Measurements from ENCODE around the gene SYNRG.

SYNRG gene

DNA sequence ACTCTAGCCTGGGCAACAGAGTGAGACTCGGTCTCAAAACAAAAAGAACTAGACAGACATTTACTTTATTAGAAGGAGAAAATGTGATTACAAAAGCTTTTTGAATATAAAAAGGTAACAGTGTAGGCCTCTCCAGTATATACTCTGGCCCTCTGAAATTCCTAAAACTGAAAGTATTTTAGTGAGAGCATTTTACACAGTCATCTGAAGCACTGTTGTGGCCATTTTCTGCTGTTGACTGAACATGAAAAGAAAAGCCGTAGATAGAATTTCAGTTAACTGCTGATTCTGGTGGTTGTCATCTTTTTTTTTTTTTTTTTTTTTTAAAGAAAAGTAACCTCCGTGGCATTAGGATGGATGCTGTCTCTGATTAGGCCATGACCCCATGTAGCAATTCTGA is 103.9 kb downstream of the SYNRG start:
- no peak for DNase-seq (ENCODE audit: low read depth in 2 of 2, low spot score in 1 of 2)

GRCh38 chr17:37503148-37503547 is 106.1 kb downstream of the SYNRG start:
- no peak for DNase-seq (ENCODE audit: low read depth in 2 of 2, low spot score in 1 of 2)

DNA sequence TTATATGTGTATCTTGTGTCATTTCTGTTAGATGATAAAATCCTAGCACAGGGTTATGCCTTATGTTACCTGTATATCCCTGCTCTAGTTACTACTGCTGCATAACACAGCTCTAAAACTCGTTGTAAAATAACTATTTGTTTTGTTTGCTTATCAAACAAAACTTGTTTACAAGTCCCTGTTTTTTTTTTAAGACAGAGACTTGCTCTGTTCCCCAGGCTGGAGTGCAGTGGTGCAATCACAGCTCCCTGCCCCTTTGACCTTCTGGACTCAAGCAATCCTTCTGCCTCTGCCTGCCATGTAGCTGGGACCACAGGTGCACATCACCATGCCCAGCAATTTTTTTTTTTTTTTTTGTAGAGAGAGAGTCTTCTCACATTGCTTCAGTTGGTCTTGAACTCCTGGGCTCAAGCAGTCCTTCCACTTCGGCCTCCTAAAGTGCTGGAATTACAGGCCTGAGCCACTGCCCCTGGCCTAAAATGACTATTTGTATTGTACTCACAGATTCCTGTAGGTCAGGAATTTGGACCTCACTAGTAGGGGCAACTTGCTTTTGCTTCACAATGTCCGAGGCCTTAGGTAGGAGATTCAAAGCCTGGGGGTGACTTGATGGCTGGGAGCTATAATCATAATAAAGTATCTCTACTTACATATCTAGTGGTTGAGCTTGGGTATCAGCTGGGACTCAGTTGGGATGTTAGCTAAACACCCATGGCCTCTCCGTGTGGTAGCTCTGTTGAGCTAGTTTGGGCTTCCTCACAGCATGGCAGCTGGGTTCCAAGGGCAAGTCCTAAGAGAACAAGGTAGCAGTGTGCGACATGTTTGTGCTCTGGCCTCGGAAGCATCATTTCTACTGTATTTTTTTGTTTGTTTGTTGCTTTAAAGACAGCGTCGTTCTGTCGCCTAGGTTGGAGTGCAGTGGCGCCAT is 106.9 kb downstream of the SYNRG start:
- DNase-seq (ENCODE audit: low read depth in 2 of 2, low spot score in 1 of 2), result no peak

- no peak for DNase-seq (ENCODE audit: low read depth in 2 of 2, low spot score in 1 of 2)
Observed at GRCh38 chr17:37500378-37500777, 108.8 kb downstream of the SYNRG start.

- no peak for DNase-seq (ENCODE audit: low read depth in 2 of 2, low spot score in 1 of 2)
Observed at GRCh38 chr17:37494971-37495370, 114.2 kb downstream of the SYNRG start.

- DNase-seq (ENCODE audit: low read depth in 2 of 2, low spot score in 1 of 2), result no peak
Observed at GRCh38 chr17:37494401-37494831, 114.8 kb downstream of the SYNRG start.

DNA sequence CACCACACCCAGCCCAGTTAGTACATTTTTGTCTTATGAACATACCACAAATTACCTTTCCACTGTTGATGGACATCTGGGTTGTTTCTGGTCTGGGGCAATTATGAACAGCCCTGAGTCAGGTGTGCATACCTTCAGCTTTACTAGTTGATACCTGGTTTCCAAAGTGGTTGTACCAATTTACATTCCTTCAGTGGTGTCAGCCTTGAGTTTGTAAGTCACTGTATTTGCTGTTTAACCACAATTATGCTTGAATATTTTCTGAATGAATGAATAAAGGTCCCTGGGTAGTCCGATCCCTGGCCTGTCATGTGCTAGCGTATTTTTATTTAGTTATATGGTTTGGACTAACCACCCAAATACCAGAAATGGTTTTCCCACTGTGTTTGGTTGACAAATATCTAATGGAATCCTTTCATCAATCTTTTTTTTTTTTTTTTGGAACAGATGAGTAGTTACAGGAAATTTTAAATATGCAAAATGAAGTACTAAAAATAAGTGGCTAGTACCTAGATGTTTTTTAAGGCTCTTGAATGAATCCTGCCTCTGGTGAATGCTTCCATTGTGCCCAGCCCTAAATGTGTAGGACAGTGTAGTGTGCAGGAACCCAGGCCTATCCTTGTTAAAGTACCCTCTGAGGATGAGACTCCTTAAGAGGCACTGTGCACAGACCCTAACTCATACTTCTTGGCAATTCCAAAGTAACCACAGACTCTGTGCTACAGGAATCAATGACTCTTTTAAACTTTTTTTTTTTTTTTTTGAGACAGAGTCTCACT is 115.8 kb downstream of the SYNRG start:
- DNase-seq (ENCODE audit: low read depth in 2 of 2, low spot score in 1 of 2), result no peak

DNA sequence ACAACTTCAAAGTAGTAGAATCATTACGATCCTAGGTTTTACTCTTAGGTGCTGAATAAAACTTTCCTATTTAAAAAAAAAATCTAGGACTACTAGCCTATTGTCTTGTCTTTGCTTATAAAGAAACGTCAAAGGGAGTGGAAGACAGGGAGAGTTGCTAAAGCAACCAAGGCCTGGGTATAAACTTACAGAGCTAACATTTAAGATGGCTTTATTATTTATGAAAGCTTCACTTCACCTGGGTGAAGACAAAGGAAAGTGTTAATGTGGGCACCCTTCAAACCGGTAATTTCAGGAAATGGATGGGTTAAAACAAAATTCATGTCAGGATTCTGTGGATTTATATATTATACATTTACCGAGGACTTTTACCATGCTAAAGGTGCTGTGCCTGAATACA is 117.1 kb downstream of the SYNRG start:
- no peak for DNase-seq (ENCODE audit: low read depth in 2 of 2, low spot score in 1 of 2)

DNA sequence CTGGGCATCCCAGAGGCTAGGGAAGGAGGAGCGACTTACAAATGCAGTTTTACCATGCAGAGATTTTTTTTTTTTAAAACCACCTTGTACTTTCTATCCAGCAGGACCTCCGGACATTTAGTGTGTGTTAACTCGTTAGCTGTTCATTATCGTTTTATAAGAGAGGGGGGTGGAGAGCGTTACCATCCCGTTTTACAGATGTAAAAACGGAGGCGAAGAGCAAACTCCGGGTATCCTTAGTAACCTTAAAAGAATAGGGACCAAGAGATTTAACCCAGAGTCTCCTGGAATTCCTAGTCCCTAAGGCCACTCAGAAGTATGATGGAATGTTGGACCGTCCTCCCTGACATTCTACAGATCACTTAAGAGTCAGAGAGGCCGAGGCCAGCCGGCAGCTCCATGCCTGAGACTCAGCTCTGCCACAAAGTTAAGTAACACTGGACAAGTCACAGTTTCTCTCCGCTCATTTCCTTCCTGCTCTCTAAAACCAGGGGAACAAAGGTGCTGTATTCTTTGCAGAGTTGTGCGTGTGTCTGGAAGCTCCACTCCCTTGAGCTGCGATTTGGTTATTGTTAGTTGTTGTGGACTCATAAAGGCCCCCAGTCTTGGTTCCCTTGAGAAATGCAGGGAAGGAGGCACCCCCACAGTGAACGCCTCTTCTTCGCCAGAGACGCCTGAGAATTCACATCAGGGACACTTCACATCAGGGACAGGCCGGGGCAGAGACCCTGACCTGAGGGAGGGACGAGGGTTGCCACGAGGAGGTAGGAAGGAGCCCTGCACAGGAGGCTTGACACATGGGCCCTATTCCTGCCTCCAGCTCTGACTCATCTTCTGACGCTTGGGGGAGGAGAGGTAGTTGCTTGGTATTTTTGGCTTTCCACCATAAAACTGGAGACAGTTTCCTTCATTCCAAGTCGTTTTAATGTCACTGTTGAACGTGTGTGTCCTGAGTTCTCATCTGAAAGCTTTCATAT is 118.3 kb downstream of the SYNRG start:
- no peak for DNase-seq (ENCODE audit: low read depth in 2 of 2, low spot score in 1 of 2)

- DNase-seq (ENCODE audit: low read depth in 2 of 2, low spot score in 1 of 2), result peak; percentile 28 to 50
Observed at GRCh38 chr17:37490022-37490587, 119.1 kb downstream of the SYNRG start.

- peak; percentile 45 to 70 for DNase-seq (ENCODE audit: low read depth in 2 of 2, low spot score in 1 of 2)
Observed at GRCh38 chr17:37489197-37490001, 119.8 kb downstream of the SYNRG start, which contains the start of gene DUSP14. DUSP14 (plus strand) TSS chr17:37489891; CDS start chr17:37512273, 22,382 bp downstream.

- DNase-seq (ENCODE audit: low read depth in 2 of 2, low spot score in 1 of 2), result peak; percentile 25 to 28
Observed at GRCh38 chr17:37488607-37489196, 120.5 kb downstream of the SYNRG start.

GRCh38 chr17:37488009-37488604 is 121.1 kb downstream of the SYNRG start:
- no peak for DNase-seq (ENCODE audit: low read depth in 2 of 2, low spot score in 1 of 2)

DNA sequence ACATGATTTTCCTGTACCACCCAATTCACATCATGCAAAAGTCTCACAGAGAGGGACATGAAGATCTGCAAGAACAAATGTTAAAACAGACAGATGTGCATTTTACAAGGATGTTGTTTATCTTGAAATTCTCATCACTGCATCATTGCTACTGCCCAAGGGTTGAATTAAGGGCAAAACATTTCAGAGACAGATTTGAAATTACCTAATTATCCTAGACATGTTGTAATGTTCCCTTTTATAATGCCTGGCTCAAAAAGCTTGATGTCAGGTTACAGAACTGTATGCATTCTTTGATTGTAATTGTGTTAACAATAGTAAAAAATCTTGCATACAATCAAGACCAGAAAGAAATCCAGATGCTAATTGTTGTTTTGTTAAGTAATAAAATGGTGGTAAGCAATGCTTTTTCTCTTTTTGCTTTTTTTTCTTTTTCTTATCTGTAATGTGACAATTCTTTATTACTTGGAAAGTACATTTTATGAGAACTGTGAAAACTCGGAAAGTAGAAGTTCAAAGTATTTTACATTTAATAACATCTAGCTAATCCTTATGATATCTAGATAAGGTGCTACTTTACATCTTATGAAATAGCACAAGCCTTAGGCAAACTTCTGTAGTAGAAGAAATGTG is 123.2 kb downstream of the SYNRG start:
- no peak for DNase-seq (ENCODE audit: low read depth in 2 of 2, low spot score in 1 of 2)

GRCh38 chr17:37483311-37484039 is 125.7 kb downstream of the SYNRG start:
- no peak for DNase-seq (ENCODE audit: low read depth in 2 of 2, low spot score in 1 of 2)

GRCh38 chr17:37481001-37481665 is 128.1 kb downstream of the SYNRG start:
- no peak for DNase-seq (ENCODE audit: low read depth in 2 of 2, low spot score in 1 of 2)

DNA sequence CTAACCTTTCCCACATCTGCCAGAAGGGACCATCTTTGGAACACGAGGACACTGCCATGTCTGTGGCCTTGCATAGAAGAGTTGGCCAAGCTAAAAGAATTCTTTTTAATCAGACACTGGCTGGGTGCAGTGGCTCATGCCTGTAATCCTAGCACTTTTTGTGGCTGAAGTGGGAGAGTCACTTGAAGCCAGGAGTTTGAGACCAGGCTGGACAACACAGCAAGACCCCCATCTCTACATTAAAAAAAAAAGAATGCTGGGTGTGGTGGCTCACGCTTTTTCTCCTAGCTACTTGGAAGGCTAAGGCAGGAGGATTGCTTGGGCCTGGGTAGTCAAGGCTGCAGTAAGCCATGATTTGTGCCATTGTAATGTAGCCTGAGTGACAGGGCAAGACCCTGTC is 128.8 kb downstream of the SYNRG start:
- no peak for DNase-seq (ENCODE audit: low read depth in 2 of 2, low spot score in 1 of 2)
